ENCODE data around the gene HELLS. TPM values are rescaled to one million over a fixed set of nuclear protein-coding genes. Genes with fewer than 3 reads are reported as not detected.
"Not testable (repeated sequence)": the region's sequence is repeated elsewhere in the genome, so short reads cannot be mapped to it uniquely, and the experiment has no call there.

HELLS gene
- total RNA-seq, 4 donors from 2014 or later = 6.0 to 9.5 (median 7.4) TPM

DNA sequence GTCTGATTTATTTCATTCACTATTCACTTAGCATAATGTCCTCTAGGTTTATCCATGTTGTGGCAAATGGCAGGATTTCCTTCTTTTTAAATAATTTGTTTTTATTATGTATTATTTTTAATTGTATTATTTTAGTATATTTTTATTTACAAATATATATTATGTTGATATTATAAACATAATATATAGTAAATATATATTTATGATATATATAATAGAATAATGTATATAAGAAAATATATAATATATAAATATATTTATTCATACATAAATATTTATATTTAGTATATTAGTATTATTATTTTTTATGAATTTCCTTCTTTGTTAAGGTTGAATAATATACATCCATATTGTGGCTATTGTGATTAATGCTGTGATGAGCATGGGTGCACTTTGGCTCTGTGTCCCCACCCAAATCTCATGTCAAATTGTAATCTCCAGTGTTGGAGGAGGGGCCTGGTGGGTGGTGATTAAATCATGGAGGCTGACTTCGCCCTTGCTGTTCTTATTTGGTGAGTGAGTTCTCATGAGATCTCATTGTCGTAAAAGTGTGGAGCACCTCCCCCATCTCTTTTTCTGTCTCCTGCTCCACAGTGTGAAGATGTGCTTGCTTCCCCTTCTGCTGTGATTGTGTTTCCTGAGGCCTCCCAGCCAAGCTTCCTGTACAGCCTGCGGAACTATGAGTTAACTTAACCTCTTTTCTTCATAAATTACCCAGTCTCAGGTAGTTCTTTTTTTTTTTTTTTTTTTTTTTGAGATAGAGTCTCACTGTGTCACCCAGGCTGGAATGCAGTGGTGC is 85.7 kb downstream of the HELLS start:
- no peak overlapping the region for H3K4me3 ChIP-seq (ENCODE audit: low read depth, poor library complexity, severe bottlenecking)
- DNase-seq (ENCODE audit: low spot score in 2 of 2) = no peak
- intact Hi-C loops (cut with DNase I; ENCODE audit: low total_unique reads) = no loop called here
- WGBS, 2 donors = 70 to 73% methylated on average over 3 of the region's 3 CpGs
- no peak for TF ChIP-seq POLR2A (IDR thresholded peaks at IDR 0.05)
- TF ChIP-seq, protein P1, sequence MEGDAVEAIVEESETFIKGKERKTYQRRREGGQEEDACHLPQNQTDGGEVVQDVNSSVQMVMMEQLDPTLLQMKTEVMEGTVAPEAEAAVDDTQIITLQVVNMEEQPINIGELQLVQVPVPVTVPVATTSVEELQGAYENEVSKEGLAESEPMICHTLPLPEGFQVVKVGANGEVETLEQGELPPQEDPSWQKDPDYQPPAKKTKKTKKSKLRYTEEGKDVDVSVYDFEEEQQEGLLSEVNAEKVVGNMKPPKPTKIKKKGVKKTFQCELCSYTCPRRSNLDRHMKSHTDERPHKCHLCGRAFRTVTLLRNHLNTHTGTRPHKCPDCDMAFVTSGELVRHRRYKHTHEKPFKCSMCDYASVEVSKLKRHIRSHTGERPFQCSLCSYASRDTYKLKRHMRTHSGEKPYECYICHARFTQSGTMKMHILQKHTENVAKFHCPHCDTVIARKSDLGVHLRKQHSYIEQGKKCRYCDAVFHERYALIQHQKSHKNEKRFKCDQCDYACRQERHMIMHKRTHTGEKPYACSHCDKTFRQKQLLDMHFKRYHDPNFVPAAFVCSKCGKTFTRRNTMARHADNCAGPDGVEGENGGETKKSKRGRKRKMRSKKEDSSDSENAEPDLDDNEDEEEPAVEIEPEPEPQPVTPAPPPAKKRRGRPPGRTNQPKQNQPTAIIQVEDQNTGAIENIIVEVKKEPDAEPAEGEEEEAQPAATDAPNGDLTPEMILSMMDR (IDR thresholded peaks at IDR 0.05) = no peak

DNA sequence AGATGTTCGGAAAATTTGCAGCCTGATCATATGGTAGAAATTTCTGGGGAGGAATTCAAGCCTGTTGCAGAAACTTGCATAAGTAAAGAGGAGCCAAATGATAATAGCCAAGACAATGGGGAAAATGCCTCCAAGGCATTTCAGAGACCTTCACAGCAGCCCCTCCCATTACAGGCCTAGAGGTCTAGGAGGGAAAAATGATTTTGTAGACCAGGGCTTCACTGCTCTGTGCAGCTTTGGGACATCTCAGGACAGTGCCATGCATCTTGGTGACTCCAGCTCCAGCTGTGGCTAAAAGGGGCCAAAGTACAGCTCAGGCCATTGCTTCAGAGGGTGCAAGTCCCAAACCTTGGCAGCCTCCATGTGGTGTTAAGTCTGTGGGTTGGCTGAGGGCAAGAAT is 87.4 kb downstream of the HELLS start:
- intact Hi-C loops (cut with DNase I; ENCODE audit: low total_unique reads) = no loop called here
- DNase-seq (ENCODE audit: low spot score in 2 of 2) = no peak
- TF ChIP-seq, protein P1 (IDR thresholded peaks at IDR 0.05) = no peak
- no peak for TF ChIP-seq POLR2A (IDR thresholded peaks at IDR 0.05)
- H3K4me3 ChIP-seq (ENCODE audit: low read depth, poor library complexity, severe bottlenecking) = no peak overlapping the region
- WGBS, 2 donors = 81 to 94% methylated on average over 1 of the region's 1 CpG

DNA sequence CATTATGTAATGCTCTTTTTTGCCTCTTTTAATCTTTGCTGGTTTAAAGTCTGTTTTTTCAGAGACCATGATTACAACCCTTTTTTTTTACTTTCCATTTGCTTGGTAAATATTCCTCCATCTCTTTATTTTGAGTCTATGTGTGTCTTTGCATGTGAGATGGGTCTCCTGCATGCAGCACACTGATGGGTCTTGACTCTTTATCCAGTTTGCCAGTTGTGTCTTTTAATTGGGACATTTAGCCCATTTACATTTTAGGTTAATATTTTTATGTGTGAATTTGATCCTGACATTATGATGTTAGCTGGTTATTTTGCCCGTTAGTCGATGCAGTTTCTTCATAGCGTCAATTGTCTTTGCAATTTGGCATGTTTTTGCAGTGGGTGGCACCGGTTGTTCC is 92.5 kb downstream of the HELLS start:
- H3K4me3 ChIP-seq (ENCODE audit: low read depth, poor library complexity, severe bottlenecking); DNase-seq (ENCODE audit: low spot score in 2 of 2); intact Hi-C loops (cut with DNase I; ENCODE audit: low total_unique reads): not testable (repeated sequence)
- whole genome bisulfite sequencing, 2 donors = 90 to 92% methylated on average over 4 of the region's 4 CpGs

DNA sequence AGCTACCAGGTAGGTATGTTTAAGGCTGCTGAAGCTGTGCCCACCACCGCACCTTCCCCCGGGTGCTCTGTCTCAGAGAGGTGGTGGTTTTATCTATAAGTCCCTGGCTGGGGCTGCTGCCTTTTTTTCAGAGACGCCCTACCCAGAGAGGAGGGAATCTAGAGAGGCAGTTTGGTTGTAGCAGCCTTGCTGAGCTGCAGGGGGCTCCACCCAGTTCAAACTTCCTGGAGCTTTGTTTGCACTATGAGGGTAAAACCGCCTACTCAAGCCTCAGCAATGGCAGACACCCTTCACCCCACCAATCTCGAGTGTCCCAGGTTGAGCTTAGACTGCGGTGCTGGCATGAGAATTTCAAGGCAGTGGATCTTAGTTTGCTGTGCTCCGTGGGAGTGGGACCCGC is 94.3 kb downstream of the HELLS start:
- H3K4me3 ChIP-seq (ENCODE audit: low read depth, poor library complexity, severe bottlenecking) = no peak overlapping the region
- no peak for TF ChIP-seq POLR2A (IDR thresholded peaks at IDR 0.05)
- TF ChIP-seq, protein P1 (IDR thresholded peaks at IDR 0.05) = no peak
- no peak for DNase-seq (ENCODE audit: low spot score in 2 of 2)
- WGBS, 2 donors = 93 to 94% methylated on average over 8 of the region's 8 CpGs
- intact Hi-C loops (cut with DNase I; ENCODE audit: low total_unique reads) = no loop called here

DNA sequence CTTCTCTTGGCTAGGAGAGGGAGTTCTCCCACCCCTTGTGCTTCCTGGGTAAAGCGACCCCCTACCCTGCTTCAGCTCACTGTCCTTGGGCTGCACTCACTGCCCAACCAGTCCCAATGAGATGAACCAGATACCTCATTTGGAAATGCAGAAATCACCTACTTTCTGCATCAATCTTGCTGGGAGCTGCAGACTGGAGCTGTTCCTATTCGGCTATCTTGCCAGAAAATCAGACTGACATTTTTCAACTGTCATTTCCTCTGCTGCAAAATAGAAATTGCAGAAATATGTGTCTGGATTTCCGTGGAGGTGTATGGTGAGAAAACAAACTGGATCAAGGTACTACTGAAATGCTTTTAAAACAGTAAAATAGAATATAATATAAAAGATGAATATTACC is 95.0 kb downstream of the HELLS start:
- no peak overlapping the region for H3K4me3 ChIP-seq (ENCODE audit: low read depth, poor library complexity, severe bottlenecking)
- DNase-seq (ENCODE audit: low spot score in 2 of 2) = no peak
- no peak for TF ChIP-seq POLR2A (IDR thresholded peaks at IDR 0.05)
- WGBS, 2 donors = 55 to 63% methylated on average over 3 of the region's 3 CpGs
- intact Hi-C loops (cut with DNase I; ENCODE audit: low total_unique reads) = no loop called here

DNA sequence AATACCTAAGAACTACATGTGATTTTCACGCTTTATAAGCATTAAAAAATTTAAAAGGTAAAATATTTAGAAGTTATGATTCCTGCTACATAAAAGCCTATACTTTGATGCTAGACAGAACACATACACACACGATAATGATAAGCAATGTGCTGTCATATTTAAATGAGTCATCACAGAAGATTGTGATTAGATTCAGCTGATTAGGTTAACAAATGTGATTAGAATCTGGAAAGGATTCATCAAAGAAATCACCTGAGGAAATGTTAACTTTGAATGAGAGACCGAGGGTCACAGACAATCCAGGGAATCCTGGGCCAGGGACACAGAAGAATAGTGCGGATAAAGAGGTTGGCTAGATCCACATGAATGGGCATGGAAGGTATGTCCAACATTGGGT is 95.9 kb downstream of the HELLS start:
- intact Hi-C loops (cut with DNase I; ENCODE audit: low total_unique reads) = no loop called here
- TF ChIP-seq, protein P1 (IDR thresholded peaks at IDR 0.05) = no peak
- no peak for TF ChIP-seq POLR2A (IDR thresholded peaks at IDR 0.05)
- 57 to 58% methylated on average over 4 of the region's 4 CpGs for WGBS, 2 donors
- no peak overlapping the region for H3K4me3 ChIP-seq (ENCODE audit: low read depth, poor library complexity, severe bottlenecking)
- DNase-seq (ENCODE audit: low spot score in 2 of 2) = no peak

DNA sequence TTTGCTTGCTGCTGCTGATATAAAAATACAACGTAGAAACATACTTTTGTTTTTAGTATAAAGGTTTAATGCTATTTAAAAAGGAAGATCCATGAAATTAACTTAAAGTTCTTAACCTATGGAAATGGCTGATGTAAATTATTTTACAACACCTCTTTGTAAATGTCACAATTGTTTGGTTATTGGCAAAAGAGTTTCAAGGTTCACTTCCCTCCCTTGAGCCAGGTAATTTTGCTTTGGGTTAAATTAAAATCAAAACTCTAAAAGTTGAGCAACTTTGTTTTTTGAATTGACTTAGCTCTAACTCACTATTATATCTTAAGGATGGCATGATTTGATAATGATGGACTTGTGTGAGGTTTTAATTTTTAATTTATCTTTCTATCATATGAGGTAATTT is 98.8 kb downstream of the HELLS start:
- no peak overlapping the region for H3K4me3 ChIP-seq (ENCODE audit: low read depth, poor library complexity, severe bottlenecking)
- TF ChIP-seq, protein P1 (IDR thresholded peaks at IDR 0.05) = no peak
- TF ChIP-seq POLR2A (IDR thresholded peaks at IDR 0.05) = no peak
- 86% methylated on average over 1 of the region's 1 CpG for WGBS, 2 donors
- no peak for DNase-seq (ENCODE audit: low spot score in 2 of 2)
- intact Hi-C loops (cut with DNase I; ENCODE audit: low total_unique reads) = no loop called here
